Middle frontal gyrus (tissue), 1 donor: ENCODE data around the gene HOXA7.
A peak's percentile ranks its signal among the peaks of the same experiment; 100 is the strongest.

Experiments used
- DNase-seq: peaks from one replicate; pipeline ENCODE4 v3.0.0-alpha.2; 2015; ENCODE audit warnings: low spot score; ENCODE audit errors: extremely low spot score

HOXA7 gene

DNA sequence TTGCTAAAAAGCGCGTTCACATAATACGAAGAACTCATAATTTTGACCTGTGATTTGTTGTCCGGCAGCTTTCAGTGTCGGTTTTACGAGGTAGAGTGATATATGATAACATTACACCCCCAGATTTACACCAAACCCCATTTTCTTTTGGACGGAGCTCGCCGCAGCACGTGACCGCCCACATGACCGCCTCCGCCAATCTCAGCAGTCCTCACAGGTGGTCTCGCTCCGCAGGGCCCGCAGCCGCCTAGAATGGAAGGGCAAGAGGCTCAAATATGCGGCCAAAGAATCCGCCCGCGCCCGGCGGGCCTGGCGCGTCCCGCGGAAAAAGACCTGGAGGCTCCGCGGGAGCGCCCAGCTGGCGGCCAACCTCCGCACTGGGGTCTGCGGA, at the start of gene HOXA7:
TSS of gene HOXA7 (minus strand) at position 168 of the 391 bp plus-strand sequence. CDS start at position 38, 130 bp downstream.
- no peak for DNase-seq

DNA sequence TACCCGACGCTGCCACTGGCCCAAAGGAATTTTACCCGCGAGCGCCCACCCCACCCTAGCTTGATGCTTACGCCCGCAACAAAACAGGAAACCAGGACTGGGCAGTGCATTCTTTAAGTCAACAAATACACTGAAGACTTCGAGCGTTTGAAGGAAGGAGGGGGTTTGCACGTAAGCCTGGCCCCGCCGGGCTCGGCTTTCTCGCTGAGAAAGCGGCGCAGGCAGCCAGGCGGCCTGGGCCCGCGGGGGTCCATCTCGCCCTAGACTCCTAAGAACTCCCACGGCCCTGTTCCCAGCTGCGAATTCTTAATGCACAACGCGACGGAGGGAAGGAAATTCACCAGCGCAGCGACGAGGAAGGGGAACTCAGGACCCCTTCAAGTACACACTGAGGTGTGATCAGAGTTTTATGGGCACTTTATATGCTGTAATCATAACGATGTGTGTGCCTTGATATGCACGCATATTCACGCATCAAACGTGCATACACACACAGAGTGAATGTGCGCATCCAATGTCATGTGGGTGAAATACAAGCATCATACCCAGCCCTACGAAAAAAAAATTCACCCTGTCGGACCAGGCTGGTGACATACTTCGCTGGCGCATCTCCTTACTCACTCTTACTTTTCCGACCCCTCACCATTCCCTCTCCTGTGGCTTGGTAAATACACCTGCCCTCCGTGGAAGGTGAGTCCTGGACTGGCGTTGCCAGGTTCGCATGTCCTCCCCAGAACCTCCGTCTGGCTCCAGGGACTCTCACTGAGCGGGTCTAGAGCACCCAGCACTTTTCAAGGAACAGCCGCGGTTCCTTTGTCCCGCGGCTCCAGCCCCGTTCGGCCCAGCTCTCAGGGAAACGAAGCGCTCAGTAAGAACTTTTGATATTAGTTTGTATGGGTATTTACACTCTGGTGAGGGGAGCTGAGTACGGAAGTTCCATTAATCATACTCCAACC, 49.1 kb upstream of the HOXA7 start:
- no peak for DNase-seq

DNA sequence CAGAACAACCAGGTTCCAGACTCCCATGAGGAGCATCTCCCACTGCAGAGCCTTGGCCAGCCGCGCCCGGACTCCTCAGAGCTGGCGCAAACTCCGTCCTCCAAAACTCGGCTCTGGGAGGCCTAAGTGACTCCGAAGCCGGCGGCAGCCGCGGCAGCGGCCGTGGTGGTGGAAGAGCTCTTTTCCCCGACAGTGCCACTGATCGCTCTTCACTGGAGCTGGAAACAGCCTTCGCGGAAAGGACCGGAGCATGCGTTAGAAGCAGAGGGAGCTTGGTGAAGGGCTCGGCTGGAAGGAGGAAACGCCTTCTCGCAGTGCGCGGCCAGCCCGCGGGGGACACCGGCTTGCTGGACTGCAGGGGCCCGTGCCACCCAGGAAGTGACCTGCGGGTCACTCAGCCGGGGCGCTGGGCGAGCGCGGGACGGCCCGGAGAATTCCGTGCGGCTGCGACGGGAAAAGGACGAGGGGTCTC, 48.4 kb upstream of the HOXA7 start:
- DNase-seq = no peak

DNA sequence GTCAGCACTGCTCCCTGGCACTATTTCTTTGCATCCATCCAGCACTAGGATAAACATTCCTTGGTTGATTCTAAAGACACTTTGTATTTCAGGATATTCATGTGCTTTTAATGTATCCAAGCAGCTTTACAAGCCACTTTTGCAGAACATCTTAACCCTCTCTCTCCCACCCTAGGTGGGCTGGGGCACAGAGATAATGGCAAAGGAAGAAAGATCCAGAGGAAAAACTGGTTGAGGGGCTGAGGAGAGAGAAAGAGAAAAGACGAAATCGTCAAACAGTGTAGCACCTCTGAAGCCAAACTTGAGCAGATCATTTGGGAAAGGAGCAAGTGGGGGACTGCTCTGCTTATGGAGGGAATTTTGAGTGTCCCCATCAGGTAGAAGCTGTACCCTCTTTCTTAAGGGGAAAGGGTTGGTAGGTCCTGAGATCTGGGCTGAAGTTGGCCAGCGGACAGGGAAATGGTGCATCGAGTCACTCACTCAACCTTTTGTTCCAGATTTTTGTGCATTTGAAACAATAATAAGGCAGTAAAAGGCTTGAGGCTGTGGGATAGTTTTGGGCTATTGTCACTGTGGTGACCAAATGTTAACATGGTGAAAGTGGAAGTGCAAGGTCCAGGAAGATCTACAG, 47.6 kb upstream of the HOXA7 start:
- DNase-seq = no peak

DNA sequence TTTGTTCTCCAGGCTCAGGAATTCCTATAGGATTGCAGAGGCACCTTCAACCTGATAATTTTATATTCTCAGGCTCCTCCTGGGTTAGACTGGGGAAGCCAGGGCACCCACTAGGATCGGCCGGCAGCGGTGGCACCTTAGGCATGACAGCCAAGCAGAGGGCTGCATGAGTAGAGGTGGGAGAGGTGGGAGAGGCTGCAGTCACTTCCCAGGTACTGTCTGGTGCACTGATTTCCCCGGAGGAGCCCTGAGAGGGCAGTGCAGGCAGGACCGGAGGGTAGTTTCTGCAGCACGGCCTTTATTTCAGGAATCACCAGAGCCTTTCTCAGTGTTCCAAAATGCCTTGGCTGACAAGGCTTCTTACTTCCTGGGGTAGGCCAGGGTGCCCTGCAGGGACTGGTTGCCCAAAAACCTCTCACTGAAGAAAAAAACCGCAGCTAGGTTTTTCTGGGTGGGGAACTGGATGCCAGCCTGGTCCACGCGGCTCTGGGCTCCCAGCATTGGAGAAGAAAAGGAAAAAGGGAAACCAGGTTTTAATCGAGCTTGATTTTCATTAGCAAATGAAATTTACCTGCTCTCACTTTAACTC, 47.0 kb upstream of the HOXA7 start:
- DNase-seq = no peak

DNA sequence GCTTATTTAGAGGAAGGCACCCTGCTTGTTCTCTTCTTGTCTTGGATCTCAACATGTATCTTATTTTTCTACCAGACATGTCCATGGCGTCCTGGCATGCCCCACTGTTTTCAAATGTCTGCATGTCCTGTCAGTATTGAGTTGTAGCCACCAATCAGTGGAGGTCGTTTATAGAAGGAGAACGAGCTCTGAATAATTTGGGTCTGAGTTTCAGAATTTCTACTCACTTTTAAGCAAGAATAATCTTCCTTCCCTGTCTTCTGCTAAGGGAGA, 46.3 kb upstream of the HOXA7 start:
- DNase-seq = no peak

DNA sequence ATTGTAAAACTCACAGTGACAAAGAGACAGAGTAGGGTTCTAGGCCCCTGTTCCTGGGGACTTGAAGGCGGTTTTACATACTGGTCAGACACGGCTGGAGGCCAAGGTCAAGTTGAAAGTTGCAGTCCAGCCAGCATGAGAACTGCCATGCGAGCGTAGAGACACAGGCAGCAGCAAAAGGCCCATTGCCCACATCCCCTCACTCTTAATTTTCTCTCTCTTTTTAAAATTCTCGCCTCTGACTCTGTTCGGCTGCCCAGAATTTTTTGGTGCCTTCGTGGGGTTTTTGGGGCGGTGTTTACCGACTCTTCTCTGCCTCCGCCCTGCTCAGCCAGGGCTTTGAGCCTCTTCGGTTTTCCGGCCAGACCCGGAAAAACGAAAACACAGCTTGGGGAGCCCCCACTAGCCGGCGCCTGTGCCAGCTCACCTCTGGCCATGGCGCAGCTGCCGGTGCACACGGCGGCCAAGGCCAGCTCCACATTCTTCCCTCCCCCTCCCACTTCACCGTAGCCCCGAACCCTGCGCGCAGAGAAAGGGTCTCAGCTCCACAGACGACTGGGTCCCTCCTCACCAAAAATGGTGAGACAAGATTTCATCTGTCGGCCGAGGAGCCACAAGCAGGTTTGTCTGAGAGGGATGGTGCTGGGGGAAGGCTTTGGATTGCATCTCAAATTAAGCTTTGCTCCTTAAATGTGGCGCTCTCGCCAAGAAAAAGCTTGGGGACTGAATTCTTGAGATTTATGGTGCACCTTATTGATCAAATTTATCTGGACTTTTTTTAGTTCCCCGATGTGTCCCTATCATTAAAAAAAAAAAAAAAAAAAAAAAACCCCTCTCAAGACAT, 45.8 kb upstream of the HOXA7 start:
- DNase-seq = no peak

DNA sequence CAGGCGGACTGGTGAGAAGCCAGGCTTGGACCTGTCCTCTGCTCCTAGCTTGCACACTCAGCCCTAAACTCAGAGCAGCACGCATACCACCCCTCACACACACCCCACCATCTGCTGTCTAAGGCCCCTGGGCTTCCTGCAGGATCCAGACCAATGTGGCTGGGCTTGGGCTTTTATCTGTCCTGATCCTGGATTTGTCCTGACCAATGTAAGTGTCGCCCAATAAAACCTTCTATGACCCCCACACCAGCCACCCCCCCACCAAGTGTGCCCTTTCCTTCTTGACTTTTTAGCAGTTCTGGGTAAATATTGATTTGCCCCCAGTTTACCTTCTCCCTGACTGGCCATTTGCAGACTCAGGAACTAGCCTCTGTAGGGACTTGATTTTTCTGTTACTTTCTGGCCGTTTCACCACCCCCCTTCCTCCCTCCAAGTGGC, 45.1 kb upstream of the HOXA7 start:
- no peak for DNase-seq

DNA sequence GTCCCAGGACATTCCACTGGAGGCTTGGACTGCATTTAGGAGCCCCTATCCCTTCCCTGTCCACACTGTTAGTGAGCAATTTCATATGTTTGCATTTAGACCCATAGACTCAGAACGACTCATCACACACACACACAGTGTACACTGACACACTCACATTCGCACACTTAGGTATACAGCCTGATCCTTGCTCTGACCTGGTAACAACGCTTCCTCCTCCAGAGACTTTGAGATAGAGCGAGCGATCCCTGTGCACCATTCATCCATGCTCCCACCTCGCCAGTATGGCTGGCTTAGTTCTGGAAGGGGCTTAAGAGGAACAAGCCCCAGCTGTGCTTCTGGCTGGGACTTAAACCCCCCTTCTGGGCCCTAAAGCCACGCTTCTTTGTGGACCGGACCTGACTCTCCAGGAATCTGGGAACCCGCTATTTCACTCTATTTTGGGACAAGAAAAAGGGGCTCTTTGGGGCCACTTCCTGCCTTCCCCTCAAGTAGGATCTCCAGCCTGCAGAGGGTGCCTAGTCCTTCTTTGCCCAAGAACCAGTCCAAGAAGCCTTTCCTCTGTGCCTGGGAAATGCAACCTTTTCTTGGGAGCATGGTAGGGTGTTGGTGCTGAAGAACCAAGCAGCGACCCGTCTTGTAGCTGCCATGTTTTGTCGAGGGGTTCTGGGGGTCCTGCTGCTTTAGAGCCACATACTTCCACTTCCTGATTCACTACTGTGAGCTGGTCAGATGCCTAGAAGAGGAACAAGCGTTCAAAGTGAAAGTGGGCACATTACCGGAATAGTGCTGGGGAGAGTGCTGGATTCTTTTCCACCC, 44.5 kb upstream of the HOXA7 start:
- DNase-seq = no peak

DNA sequence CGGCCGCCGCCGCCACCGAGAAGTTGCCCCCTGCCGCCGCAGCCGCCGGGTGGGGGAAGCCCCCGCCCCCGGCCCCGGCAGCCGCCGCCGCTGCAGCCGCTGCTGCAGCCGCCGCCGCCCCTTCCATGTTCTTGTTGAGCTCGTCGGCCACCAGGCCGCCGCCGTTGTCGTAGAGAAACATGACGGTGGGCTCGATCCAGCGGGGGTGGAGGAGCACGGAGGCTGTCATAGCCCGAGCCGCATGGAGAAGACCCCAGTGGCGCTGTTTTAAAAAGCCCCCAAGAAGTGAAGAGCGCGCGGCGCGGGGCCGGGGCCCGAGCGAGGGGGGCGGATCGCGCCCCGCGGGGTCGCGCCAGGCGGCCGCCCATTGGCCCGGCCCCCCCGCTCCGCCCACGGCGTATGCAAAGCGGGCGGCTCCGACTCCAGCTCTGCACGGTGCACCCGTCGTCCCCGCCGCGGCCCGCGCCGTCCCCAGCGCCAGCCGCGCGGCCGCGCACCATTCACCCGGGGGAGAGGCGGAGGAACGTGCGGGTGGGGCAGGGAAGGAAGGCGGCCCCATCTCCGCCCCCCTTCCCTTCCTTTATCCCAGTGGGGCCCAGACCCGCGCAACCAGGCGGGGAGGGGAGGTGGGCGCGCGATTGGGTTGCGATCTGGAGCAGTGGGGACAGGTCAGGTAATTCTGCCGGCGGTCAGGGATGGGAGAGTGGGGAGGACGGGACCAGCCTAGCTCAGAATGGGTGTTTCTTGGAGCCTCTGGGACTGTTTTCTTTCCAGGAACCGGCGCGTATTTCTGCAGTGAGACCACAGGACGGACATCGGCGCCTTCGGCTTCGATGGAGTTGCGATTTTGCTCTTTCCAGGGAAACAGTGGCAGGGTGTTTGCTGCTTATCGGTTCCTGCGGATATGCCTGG, 43.6 kb upstream of the HOXA7 start, which contains the start of gene HOXA13:
TSS of gene HOXA13 (minus strand) at position 243 of the 912 bp plus-strand sequence. CDS start at position 229, 14 bp downstream.
- DNase-seq = no peak

DNA sequence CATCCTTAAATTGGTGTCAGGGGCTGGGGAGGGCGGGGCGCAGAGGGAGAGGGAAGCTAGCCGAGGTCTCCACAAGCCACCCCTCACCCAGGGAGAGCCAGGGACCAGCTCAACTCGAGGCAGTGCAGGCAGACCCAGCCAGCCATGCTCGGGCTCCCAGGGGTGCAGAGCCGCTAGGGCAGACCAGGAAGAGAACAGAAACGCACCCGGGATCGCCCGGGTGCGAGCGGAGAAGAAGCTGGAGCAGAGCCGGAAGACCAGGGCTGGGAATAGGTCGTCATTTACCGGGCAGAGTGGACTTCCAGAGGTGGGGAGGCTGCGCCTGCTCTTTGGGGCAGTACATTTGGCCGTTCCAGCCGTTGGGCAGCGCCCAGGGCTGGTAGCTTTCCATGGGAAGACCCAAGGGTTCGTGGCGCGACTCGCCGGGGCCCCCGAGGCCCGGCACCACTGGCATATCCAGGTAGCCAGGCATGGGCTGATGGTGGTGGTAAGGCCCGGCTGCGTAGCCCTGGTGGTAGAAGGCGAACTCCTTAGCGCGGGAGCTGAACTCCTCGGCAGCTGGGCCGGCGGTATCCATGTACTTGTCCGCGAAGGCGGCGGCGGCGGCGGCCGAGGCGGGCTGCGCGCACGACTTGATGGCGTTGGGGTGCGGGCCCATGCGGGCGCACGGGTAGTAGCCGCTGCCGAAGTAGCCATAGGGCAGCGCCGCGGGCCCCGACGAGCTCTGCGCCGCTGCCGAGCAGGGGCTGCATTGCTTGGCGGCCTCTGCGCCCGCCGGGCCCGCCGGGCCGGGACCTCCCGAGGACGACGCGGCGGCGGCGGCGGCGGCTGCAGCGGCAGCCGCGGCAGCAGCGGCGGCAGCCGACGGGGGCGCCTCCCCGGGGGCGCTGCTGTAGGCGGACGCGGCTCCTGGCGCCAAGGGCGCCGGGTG, 42.7 kb upstream of the HOXA7 start:
- DNase-seq = no peak

DNA sequence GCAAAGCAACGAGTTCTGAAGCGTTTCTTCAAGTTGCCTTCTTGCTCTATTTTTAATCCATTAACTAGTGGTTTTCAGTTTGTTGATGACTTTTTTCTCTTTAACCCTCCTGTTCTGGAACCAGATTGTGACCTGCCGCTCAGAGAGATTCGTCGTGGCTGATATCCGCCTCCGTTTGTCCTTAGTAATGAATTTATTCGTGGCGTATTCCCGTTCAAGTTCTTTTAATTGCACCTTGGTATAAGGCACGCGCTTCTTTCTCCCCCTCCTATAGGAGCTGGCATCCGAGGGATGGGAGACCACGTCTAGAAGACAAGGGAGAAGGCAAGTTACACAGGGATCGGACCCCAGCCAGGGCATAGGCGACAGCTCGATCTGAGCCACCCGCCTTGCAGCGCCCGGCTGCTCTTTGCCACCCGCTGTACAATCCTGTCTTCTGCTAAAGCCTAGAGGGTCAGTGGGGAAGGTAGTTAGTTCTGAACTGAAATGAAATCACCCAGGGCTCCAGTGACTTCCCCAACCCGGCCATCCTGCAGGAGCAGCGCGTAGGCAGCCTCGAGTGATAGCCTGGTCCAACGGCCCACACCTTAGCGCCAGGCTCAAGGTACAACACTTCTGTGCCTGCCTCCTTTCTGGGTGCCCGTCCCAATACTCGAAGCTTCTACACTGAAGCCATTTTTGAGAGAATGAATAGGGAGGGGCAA, 41.8 kb upstream of the HOXA7 start:
- no peak for DNase-seq

DNA sequence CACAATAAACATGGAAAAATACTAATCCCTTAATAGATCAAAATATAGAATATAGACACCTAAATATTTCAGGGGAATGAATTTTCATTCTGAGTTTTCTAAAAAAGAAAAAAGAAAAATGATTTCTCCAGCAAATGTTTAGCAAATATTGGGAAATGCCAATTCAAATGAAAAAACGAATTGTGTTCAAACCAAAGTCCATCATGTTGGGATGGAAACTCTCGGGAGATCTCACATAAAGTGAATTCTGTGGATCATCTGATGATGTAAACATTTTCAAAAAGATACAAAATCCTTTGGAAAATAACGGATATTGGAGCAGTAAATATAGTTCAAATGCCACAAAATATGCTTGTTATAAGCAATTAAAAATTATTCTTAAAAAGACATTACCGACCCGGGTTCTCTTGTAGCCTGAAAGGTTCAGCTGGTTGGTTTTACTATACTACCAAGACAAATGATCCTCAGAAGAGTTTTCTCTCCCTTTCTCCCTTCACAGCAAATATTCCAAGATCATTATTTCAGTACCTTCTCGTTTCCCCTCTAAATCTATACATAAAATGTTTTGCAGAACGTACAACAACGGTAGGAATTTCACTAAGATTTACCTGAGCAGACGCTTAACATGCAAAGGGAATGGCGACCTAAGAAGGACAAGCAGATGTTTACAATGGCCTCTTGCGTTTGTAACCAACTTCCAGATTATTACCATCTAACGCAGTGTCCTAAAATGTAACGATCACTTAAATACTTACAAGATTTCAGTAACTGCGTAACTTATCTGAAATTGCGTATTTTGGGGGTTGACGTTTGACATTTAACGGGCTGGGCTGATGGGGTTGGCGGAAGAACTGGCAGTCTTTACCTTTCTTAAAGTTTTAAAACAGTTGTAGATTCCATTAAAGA, 40.9 kb upstream of the HOXA7 start:
- no peak for DNase-seq

DNA sequence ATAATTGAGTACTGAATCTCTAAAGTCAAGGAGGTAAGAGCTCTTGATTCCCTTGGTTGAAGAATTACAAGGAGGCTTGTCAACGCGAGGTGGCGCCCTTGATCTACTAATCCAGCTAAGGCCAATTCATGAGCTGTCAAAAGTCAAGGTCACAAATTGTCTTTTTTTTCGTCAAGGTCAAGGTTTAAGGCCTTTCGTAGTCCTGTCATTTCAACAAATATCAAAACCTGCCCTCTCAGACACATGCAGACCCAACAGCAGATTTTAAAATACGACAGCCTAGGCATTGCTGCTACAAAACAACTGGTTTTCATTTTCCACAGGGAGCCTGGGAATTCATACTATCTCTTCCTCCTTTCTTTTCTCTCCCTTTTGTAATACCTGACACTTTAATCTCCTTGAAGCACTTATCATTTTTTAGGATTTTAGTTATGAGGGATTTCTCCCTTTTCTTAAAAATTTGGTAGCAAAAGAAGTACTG, 39.9 kb upstream of the HOXA7 start:
- peak; percentile 25 for DNase-seq

DNA sequence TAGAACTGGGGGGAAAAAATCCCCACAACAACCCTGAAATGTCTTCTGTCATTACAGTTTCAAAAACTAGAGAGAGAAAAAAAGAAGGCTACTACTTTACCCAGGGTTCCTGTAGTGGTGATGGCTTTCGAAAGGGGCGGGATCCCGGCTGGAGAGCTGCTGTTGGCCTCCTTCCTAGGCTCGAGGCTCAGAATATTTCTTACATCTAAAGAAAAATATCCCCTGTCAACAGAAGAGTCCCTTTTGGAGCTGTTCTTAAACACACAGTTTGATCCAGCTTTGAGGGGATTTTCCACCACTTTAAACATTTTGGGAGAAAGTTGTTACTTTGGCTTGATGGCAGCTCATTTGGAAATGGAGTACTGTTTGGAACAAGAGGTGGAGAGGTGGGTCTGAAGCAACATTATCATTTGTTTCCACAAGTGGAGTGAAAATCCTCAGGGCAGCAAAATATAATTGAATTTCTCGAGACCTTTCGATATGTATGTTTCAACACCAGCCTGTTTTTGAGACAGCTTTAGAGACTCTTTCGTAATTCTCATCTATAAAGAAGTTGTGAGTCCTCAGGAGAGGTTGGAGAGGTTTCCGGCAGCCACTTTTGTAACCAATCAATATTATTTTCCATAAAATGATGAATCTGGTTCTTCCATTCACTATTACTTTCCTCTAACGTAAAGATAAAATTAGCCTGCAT, 38.4 kb upstream of the HOXA7 start:
- DNase-seq = no peak

DNA sequence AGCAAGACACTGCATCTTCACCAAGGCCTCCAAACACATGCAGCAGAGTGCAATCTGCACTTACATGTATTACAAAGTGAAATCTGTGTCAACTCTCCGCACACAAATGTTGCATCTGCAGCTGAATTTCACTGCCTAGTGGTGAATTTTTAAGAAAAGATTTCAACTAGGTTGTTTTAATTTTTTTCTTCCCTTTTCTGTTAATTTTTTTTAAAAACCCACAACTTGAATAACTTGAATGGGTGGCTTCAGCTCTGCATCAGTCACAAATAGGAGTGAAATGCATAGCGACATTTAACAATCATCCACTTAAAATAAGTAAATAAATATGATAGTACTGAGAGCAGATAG, 37.5 kb upstream of the HOXA7 start:
- DNase-seq = no peak
